Caco-2 (cell line): ENCODE measurements around the gene GSDME. TPM values are rescaled to one million over a fixed set of nuclear protein-coding genes. Genes with fewer than 3 reads are reported as not detected.

Experiments used
- BruUV-seq: library from RNA; stranded (reverse); fragments of 400-500 nt; replicated peaks from 2 replicates; lab custom pipeline; 2021; lab: Mats Ljungman, UMichigan
- CTCF ChIA-PET: fragments of 300-600 bp; sonication (Branson Sonifier 250); formaldehyde crosslinking; loops from one replicate; lab custom pipeline; 2022; ENCODE audit warnings: antibody characterized with exemption; lab: Charles Lee
- POLR2A ChIA-PET: fragments of 300-600 bp; sonication (Branson Sonifier 250); formaldehyde crosslinking; loops from one replicate; lab custom pipeline; 2022; ENCODE audit warnings: antibody characterized with exemption; lab: Charles Lee
- DNase-seq, 2 experiments: peaks; one replicate each; pipeline versions ENCODE4 v3.0.0 to v3.0.0-alpha.2; 2020 to 2022
- H3K27me3 ChIP-seq: replicated peaks from 2 replicates; pipeline ENCODE4 v1.6.0; 2011; ENCODE audit warnings: low read length; ENCODE audit not compliant: control insufficient read depth, insufficient read depth
- H3K36me3 ChIP-seq: 2 replicates; pipeline ENCODE4 v1.5.1; 2011; ENCODE audit warnings: low read length; ENCODE audit not compliant: control insufficient read depth, insufficient read depth
- H3K4me1 ChIP-seq: fragments of 250-450 bp; sonication (Bioruptor Pico); 2 replicates; pipeline ENCODE4 v1.5.1; 2020; ENCODE audit warnings: mild to moderate bottlenecking
- H3K4me3 ChIP-seq: 2 replicates; pipeline ENCODE4 v1.5.1; 2011; ENCODE audit warnings: low read depth, mild to moderate bottlenecking, control low read depth, low read length
- H3K9me3 ChIP-seq: fragments of 250-450 bp; sonication (Bioruptor Pico); 2 replicates; pipeline ENCODE4 v1.5.1; 2020; ENCODE audit warnings: mild to moderate bottlenecking, moderate library complexity
- H3K27ac Mint-ChIP-seq: one replicate; pipeline ENCODE4 v1.8.0; 2022; ENCODE audit warnings: mixed read lengths; ENCODE audit not compliant: unreplicated experiment
- H3K27me3 Mint-ChIP-seq: one replicate; pipeline ENCODE4 v1.8.0; 2022; ENCODE audit warnings: mixed read lengths; ENCODE audit not compliant: insufficient read depth, unreplicated experiment
- H3K36me3 Mint-ChIP-seq: one replicate; pipeline ENCODE4 v1.8.0; 2022; ENCODE audit warnings: mild to moderate bottlenecking, mixed read lengths; ENCODE audit not compliant: insufficient read depth, unreplicated experiment
- H3K4me1 Mint-ChIP-seq: one replicate; pipeline ENCODE4 v1.8.0; 2022; ENCODE audit warnings: low read depth, mixed read lengths; ENCODE audit not compliant: unreplicated experiment
- H3K4me3 Mint-ChIP-seq: one replicate; pipeline ENCODE4 v1.8.0; 2022; ENCODE audit warnings: mild to moderate bottlenecking, moderate library complexity, mixed read lengths; ENCODE audit not compliant: unreplicated experiment
- H3K9me3 Mint-ChIP-seq: one replicate; pipeline ENCODE4 v1.8.0; 2022; ENCODE audit warnings: mixed read lengths; ENCODE audit not compliant: unreplicated experiment
- intact Hi-C: fragments of 100-400 bp; cut with micrococcal nuclease; formaldehyde crosslinking; loops from one replicate; pipeline ENCODE4 v1.10.0; 2022; ENCODE audit not compliant: unreplicated experiment
- total RNA-seq: library from RNA; stranded (reverse); gene quantifications from 2 replicates; pipeline ENCODE4 v1.2.3, GENCODE V29; 2022
- TF ChIP-seq, protein P1 (sequence below), 2 experiments: fragments of 200-600 bp in 1 of 2; IDR thresholded peaks; 1 replicate in 1 of 2; 2 replicates in 1 of 2; pipeline versions ENCODE4 v1.5.1 to v1.8.0; 2011 to 2022; ENCODE audit warnings: antibody characterized with exemption in 1 of 2, control low read depth in 1 of 2, inconsistent platforms in 1 of 2, low read depth in 1 of 2, low read length in 1 of 2, mild to moderate bottlenecking in 1 of 2, moderate library complexity in 1 of 2; ENCODE audit not compliant: insufficient read depth in 1 of 2, severe bottlenecking in 1 of 2, unreplicated experiment in 1 of 2

GSDME gene
- total RNA-seq, 1 experiment from 2014 or later, result 35.2 TPM

- no peak overlapping the region for H3K4me3 ChIP-seq
- TF ChIP-seq, protein P1, sequence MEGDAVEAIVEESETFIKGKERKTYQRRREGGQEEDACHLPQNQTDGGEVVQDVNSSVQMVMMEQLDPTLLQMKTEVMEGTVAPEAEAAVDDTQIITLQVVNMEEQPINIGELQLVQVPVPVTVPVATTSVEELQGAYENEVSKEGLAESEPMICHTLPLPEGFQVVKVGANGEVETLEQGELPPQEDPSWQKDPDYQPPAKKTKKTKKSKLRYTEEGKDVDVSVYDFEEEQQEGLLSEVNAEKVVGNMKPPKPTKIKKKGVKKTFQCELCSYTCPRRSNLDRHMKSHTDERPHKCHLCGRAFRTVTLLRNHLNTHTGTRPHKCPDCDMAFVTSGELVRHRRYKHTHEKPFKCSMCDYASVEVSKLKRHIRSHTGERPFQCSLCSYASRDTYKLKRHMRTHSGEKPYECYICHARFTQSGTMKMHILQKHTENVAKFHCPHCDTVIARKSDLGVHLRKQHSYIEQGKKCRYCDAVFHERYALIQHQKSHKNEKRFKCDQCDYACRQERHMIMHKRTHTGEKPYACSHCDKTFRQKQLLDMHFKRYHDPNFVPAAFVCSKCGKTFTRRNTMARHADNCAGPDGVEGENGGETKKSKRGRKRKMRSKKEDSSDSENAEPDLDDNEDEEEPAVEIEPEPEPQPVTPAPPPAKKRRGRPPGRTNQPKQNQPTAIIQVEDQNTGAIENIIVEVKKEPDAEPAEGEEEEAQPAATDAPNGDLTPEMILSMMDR (IDR thresholded peaks at IDR 0.05; ENCODE audit: insufficient read depth in 1 of 2, low read depth in 1 of 2, low read length in 1 of 2, severe bottlenecking in 1 of 2, unreplicated experiment in 1 of 2), result no peak
- CTCF ChIA-PET, result no interaction called here
- BruUV-seq, result no TSS peak
- Mint-ChIP-seq H3K4me3 (no peak overlapping the region), H3K27ac (no peak overlapping the region), H3K36me3 (peaks cover 8% of the 10 kb centered on the region), H3K4me1 (no peaks in the 10 kb centered on the region), H3K27me3 (no peaks in the 10 kb centered on the region), H3K9me3 (no peaks in the 10 kb centered on the region)
- no peak for DNase-seq
- POLR2A ChIA-PET, result no interaction called here
- intact Hi-C loops, result no loop called here
- no peaks in the 10 kb centered on the region for H3K27me3 ChIP-seq
- no peaks in the 10 kb centered on the region for H3K4me1 ChIP-seq
- H3K36me3 ChIP-seq, result peaks cover 2% of the 10 kb centered on the region; the same call in 1 of the 2 replicates
- no peaks in the 10 kb centered on the region for H3K9me3 ChIP-seq
Observed at GRCh38 chr7:24713039-24713793, 44.0 kb downstream of the GSDME start.

DNA sequence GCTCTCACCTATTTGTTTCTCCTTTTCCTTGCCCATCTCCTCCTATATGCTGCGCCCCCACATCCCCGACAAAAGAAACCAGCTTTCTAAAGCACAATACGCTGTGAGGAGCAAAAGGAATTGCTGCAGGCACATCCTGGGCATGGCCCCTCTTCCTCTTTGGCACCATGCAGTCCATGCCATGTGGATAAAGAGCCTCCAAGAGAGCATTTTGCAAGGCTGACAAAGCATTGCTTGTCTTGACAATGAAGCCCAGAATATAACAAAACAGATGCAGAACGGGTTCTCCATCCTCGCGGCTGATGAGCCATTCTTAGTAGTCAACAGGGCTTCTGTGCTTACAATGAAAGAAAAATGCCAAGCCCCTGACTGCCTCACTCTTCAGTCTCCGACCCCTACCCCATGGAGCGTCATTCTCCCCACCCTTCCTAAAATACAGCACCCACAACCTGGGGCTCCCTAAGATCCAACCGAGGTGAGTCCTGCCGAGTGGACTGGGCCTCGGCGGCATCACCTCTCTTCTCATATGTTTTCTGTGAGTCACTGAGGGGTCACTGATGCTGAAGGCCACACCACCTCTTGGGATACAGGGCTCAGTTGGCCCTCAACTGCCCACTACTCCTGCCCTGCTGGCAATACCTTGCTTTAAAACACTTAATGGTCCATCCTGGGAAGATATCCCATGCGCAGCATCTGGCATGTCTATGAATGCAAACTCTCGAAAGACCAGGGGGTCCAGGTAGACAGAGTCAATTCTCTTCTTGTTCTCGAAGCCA is 47.5 kb downstream of the GSDME start:
- TF ChIP-seq, protein P1 (IDR thresholded peaks at IDR 0.05; ENCODE audit: insufficient read depth in 1 of 2, low read depth in 1 of 2, low read length in 1 of 2, severe bottlenecking in 1 of 2, unreplicated experiment in 1 of 2), result no peak
- intact Hi-C loops, result no loop called here
- Mint-ChIP-seq H3K27ac (no peak overlapping the region), H3K4me1 (no peaks in the 10 kb centered on the region), H3K27me3 (no peaks in the 10 kb centered on the region), H3K4me3 (no peak overlapping the region), H3K36me3 (peaks cover 8% of the 10 kb centered on the region), H3K9me3 (no peaks in the 10 kb centered on the region)
- POLR2A ChIA-PET, result no interaction called here
- H3K4me1 ChIP-seq, result no peaks in the 10 kb centered on the region; the same call in 1 of the 2 replicates
- no peaks in the 10 kb centered on the region for H3K27me3 ChIP-seq
- DNase-seq, result no peak
- CTCF ChIA-PET, result no interaction called here
- no peaks in the 10 kb centered on the region; the same call in 1 of the 2 replicates for H3K36me3 ChIP-seq
- H3K9me3 ChIP-seq, result no peaks in the 10 kb centered on the region
- BruUV-seq, result no TSS peak
- no peak overlapping the region for H3K4me3 ChIP-seq

GRCh38 chr7:24709051-24709450 is 48.2 kb downstream of the GSDME start:
- no TSS peak for BruUV-seq
- TF ChIP-seq, protein P1 (IDR thresholded peaks at IDR 0.05; ENCODE audit: insufficient read depth in 1 of 2, low read depth in 1 of 2, low read length in 1 of 2, severe bottlenecking in 1 of 2, unreplicated experiment in 1 of 2), result no peak
- peaks cover 1% of the 10 kb centered on the region; the same call in 1 of the 2 replicates for H3K36me3 ChIP-seq
- Mint-ChIP-seq H3K9me3 (no peaks in the 10 kb centered on the region), H3K36me3 (peaks cover 12% of the 10 kb centered on the region), H3K4me1 (no peaks in the 10 kb centered on the region), H3K27ac (no peak overlapping the region), H3K27me3 (no peaks in the 10 kb centered on the region), H3K4me3 (no peak overlapping the region)
- no peaks in the 10 kb centered on the region for H3K27me3 ChIP-seq
- no peaks in the 10 kb centered on the region for H3K9me3 ChIP-seq
- intact Hi-C loops, result no loop called here
- CTCF ChIA-PET, result no interaction called here
- DNase-seq, result no peak
- no peak overlapping the region for H3K4me3 ChIP-seq
- no peaks in the 10 kb centered on the region; the same call in 1 of the 2 replicates for H3K4me1 ChIP-seq
- POLR2A ChIA-PET, result no interaction called here
